ENCODE measurements around the gene CMSS1.

Gene CMSS1

GRCh38 chr3:100149713-100150415, 332.2 kb downstream of the CMSS1 start:
- TF ChIP-seq EZH2 (IDR thresholded peaks at IDR 0.05; ENCODE audit: borderline replicate concordance, low read length) = no peak
- TF ChIP-seq CTCF (IDR thresholded peaks at IDR 0.05; ENCODE audit: low read length) = no peak
- Histone ChIP-seq H3K27ac (ENCODE audit: low read depth, low read length, poor library complexity, severe bottlenecking) (no peak overlapping the region), H3K36me3 (ENCODE audit: insufficient read depth, low read length) (peaks cover 15% of the 10 kb centered on the region; the same call in 1 of the 2 replicates), H3K4me3 (ENCODE audit: low read depth, low read length, poor library complexity, severe bottlenecking) (no peak overlapping the region), H3K27me3 (ENCODE audit: insufficient read depth, low read length) (no peaks in the 10 kb centered on the region), H3F3A (ENCODE audit: insufficient read depth, low read length) (no peaks in the 10 kb centered on the region), H4K20me1 (ENCODE audit: insufficient read depth, low read length) (no peaks in the 10 kb centered on the region), H3K4me1 (ENCODE audit: insufficient read depth, low read length, severe bottlenecking) (no peaks in the 10 kb centered on the region), H3K9me2 (ENCODE audit: low read depth, low read length) (no peaks in the 10 kb centered on the region), H2AFZ (ENCODE audit: low read length) (no peak overlapping the region), H3K9me3 (ENCODE audit: low read length) (no peaks in the 10 kb centered on the region), H3K9ac (ENCODE audit: low read length) (no peak overlapping the region), H3K4me2 (ENCODE audit: low read length) (no peak overlapping the region), H3K79me2 (ENCODE audit: insufficient read depth, low read length) (no peaks in the 10 kb centered on the region)

DNA sequence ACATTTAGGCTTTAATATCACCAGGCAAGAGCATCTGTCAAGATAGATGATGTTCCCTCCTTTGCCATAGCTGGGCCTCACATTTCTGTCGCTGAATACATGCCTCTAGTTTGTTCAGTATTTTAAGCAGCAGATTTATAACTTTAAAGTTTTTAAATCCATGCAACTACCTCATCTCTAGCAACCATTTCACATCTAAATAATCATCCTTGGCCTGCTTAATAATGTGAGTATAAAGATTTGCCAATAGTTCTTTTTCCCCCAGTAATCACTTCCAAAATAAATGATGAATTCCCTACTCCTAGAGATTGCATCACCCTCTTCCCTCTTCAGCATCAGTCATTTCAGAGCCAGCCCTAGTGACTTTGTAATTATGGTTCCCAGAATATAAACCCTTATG, 332.8 kb downstream of the CMSS1 start:
- Histone ChIP-seq H2AFZ (ENCODE audit: low read length) (no peak overlapping the region), H3K9ac (ENCODE audit: low read length) (no peak overlapping the region), H3K27me3 (ENCODE audit: insufficient read depth, low read length) (no peaks in the 10 kb centered on the region), H3K79me2 (ENCODE audit: insufficient read depth, low read length) (no peaks in the 10 kb centered on the region), H3K9me3 (ENCODE audit: low read length) (peaks cover 5% of the 10 kb centered on the region), H3K36me3 (ENCODE audit: insufficient read depth, low read length) (peaks cover 21% of the 10 kb centered on the region), H3K4me2 (ENCODE audit: low read length) (no peak overlapping the region), H3K4me1 (ENCODE audit: insufficient read depth, low read length, severe bottlenecking) (no peaks in the 10 kb centered on the region), H3F3A (ENCODE audit: insufficient read depth, low read length) (no peaks in the 10 kb centered on the region; the same call in 1 of the 2 replicates), H4K20me1 (ENCODE audit: insufficient read depth, low read length) (no peaks in the 10 kb centered on the region), H3K9me2 (ENCODE audit: low read depth, low read length) (no peaks in the 10 kb centered on the region), H3K27ac (ENCODE audit: low read depth, low read length, poor library complexity, severe bottlenecking) (no peak overlapping the region), H3K4me3 (ENCODE audit: low read depth, low read length, poor library complexity, severe bottlenecking) (no peak overlapping the region)
- TF ChIP-seq CTCF (IDR thresholded peaks at IDR 0.05; ENCODE audit: low read length) (no peak), EZH2 (IDR thresholded peaks at IDR 0.05; ENCODE audit: borderline replicate concordance, low read length) (no peak)

GRCh38 chr3:100151024-100151707, 333.5 kb downstream of the CMSS1 start:
- Histone ChIP-seq H2AFZ (ENCODE audit: low read length) (no peak overlapping the region), H3K4me3 (ENCODE audit: low read depth, low read length, poor library complexity, severe bottlenecking) (no peak overlapping the region), H3K4me2 (ENCODE audit: low read length) (no peak overlapping the region), H3K36me3 (ENCODE audit: insufficient read depth, low read length) (peaks cover 23% of the 10 kb centered on the region), H4K20me1 (ENCODE audit: insufficient read depth, low read length) (no peaks in the 10 kb centered on the region), H3K79me2 (ENCODE audit: insufficient read depth, low read length) (no peaks in the 10 kb centered on the region), H3K9ac (ENCODE audit: low read length) (no peak overlapping the region), H3F3A (ENCODE audit: insufficient read depth, low read length) (no peaks in the 10 kb centered on the region; the same call in 1 of the 2 replicates), H3K4me1 (ENCODE audit: insufficient read depth, low read length, severe bottlenecking) (no peaks in the 10 kb centered on the region), H3K27me3 (ENCODE audit: insufficient read depth, low read length) (no peaks in the 10 kb centered on the region), H3K27ac (ENCODE audit: low read depth, low read length, poor library complexity, severe bottlenecking) (no peak overlapping the region), H3K9me3 (ENCODE audit: low read length) (peaks cover 9% of the 10 kb centered on the region), H3K9me2 (ENCODE audit: low read depth, low read length) (no peaks in the 10 kb centered on the region)
- TF ChIP-seq EZH2 (IDR thresholded peaks at IDR 0.05; ENCODE audit: borderline replicate concordance, low read length) (no peak), CTCF (IDR thresholded peaks at IDR 0.05; ENCODE audit: low read length) (no peak)

Measured in OCI-LY1 (cell line).